Activated CD4-positive, alpha-beta memory T cell treated with anti-CD3 and anti-CD28 coated beads, Interleukin-2, amount 10 ng/mL, durations not matched to agents 7 days and 5 days (primary cell): ENCODE results near the gene BPGM. TPM values are rescaled to one million over a fixed set of nuclear protein-coding genes. Genes with fewer than 3 reads are reported as not detected.
A peak's percentile ranks its signal among the peaks of the same experiment; 100 is the strongest.

Experiments
- CTCF ChIA-PET: fragments of 350-600 bp; sonication (Branson Sonifier 250); formaldehyde crosslinking; loops from one replicate; lab custom pipeline; 2021; ENCODE audit warnings: antibody characterized with exemption, inconsistent platforms; lab: Charles Lee
- POLR2A ChIA-PET: fragments of 350-600 bp; sonication (Branson Sonifier 250); formaldehyde crosslinking; loops from one replicate; lab custom pipeline; 2021; ENCODE audit warnings: antibody characterized with exemption; lab: Charles Lee
- DNase-seq: peaks from one replicate; pipeline ENCODE4 v3.0.0-alpha.2; 2020
- H3K27ac Mint-ChIP-seq: one replicate; pipeline ENCODE4 v1.8.0; 2021; ENCODE audit warnings: mild to moderate bottlenecking, mixed read lengths
- H3K27me3 Mint-ChIP-seq: one replicate; pipeline ENCODE4 v1.8.0; 2021; ENCODE audit warnings: mixed read lengths
- H3K36me3 Mint-ChIP-seq: one replicate; pipeline ENCODE4 v1.8.0; 2021; ENCODE audit warnings: low read depth, mixed read lengths
- H3K4me1 Mint-ChIP-seq: one replicate; pipeline ENCODE4 v1.8.0; 2021; ENCODE audit warnings: mixed read lengths
- H3K4me3 Mint-ChIP-seq: one replicate; pipeline ENCODE4 v1.8.0; 2021; ENCODE audit warnings: mild to moderate bottlenecking, mixed read lengths
- H3K9me3 Mint-ChIP-seq: one replicate; pipeline ENCODE4 v1.8.0; 2021; ENCODE audit warnings: mixed read lengths
- total RNA-seq, 2 experiments: library from RNA; stranded (reverse); gene quantifications; one replicate each; pipeline ENCODE4 v1.2.3, GENCODE V29; 2021

The BPGM gene
- total RNA-seq, 2 experiments from 2014 or later: 27.3 to 29.3 TPM

DNA sequence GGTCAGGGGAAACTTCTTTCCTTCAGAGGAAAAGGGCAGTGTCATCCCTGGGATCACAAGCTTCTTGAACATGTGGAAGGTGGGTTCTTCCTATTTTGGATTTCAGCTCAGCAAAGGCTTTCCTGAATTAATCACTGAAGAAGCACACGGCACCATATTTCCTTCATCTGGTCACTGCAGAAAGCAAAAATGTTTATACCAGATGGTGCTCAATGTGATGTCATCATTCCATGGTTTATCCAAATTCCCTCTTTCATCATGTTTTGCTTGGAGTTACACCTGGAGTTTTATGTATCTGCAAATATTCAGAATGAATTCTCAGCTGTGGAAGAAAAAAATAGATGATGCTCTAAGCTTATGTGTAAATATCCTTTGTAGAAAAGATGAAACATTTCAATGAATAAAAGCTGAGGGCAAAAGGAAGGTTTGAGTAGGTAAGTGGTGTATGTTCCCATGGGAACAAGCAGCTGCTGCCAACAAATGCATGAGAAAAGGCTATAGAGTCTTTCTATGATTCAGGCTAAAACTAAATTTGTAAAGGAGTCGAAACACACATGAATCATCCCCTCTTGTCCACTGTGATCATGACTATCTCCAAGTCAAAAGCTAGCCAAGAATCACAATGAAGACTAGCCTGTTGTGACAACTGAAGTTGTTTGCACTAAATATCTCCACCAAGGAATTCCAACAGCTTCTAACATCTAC is 26.9 kb upstream of the BPGM start:
- H3K27ac Mint-ChIP-seq: no peak overlapping the region
- H3K27me3 Mint-ChIP-seq: peaks cover 52% of the 10 kb centered on the region
- H3K9me3 Mint-ChIP-seq: peaks cover 2% of the 10 kb centered on the region
- POLR2A ChIA-PET: no interaction called here
- no peak overlapping the region for H3K4me3 Mint-ChIP-seq
- DNase-seq: no peak
- CTCF ChIA-PET: interaction anchor here (1.8 to 1.9 kb wide), 2 partner anchors 11 to 106 kb away, joined by 5 to 6 read pairs; no protein-coding TSS in a partner anchor
- H3K36me3 Mint-ChIP-seq: peaks cover 7% of the 10 kb centered on the region
- peaks cover 2% of the 10 kb centered on the region for H3K4me1 Mint-ChIP-seq

DNA sequence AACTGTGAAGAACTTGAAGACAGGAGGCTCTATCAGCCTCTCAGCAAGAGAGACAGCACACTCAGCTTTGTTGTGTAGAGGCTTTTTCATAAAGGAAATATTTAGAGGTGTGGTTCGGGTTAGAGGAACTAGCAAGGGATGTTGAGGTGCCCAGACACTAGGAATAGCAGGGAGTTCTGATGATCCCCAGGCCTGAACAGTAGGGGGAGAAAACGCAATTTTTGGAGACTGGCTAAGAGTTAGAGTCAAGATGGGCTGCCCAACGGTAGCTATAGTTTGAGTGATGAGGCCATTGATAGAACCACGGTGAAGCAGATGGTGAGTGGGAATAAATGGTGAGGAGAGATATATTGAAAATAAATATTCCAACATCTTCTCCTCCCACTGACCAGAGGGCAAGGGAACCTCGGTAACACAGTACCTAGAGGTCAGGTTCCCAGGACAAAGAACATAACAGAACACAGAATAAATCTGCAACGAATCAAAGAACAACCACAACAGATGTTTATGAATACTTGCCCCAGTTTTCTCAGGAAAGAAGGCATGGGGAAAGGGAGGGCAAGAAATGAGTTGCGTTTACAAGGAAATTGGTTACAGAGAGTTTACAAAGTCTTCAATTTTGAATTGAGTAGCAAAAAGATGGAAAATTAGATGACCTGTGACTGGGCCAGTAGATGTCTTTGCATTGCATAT is 24.2 kb upstream of the BPGM start:
- H3K27me3 Mint-ChIP-seq: peaks cover 61% of the 10 kb centered on the region

DNA sequence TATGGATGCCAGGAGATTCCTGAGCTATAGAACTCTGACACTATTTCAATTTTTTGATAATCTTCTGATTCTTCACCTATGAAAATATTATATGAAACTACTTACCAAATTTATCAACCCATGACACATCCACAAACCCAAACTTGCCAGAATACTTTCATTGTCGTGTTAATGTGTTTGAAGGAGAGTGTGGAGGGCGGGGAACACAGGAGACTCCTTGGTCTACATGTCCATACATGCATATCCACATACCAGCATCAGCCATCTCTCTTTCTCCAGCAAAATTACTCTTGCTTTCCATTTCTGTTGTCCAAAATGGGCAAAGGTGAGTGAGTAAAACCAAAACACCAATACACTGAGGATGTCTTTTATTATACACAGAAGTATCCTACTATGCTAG is 23.5 kb upstream of the BPGM start:
- peaks cover 68% of the 10 kb centered on the region for H3K27me3 Mint-ChIP-seq

More for the DNA sequence above, 24.2 kb upstream of the BPGM start:
- Mint-ChIP-seq H3K9me3 (no peaks in the 10 kb centered on the region), H3K4me1 (no peaks in the 10 kb centered on the region), H3K4me3 (no peak overlapping the region), H3K27ac (no peak overlapping the region), H3K36me3 (no peaks in the 10 kb centered on the region)
- ChIA-PET CTCF (no interaction called here), POLR2A (no interaction called here)
- no peak for DNase-seq

DNA sequence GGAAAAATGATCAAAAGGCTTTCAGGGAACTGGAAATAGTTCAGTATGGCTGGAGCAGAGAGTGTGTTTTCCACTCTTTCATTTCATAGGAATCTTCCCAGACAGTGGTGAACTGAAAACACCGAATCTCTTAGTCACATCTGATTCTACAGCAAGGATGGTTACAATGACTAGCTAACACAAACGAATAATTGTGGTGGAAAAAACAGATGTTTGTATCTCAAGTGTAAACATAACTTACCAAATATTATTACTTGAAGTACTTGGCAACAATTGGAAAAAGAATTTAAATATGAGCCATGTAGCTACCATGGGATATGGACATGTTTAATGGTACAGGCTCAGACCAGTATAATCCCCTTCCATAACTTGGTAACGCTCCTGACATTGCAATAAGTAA is 21.1 kb upstream of the BPGM start:
- Mint-ChIP-seq H3K27ac (no peak overlapping the region), H3K4me3 (no peak overlapping the region), H3K4me1 (no peaks in the 10 kb centered on the region), H3K27me3 (peaks cover 67% of the 10 kb centered on the region), H3K9me3 (no peaks in the 10 kb centered on the region), H3K36me3 (no peaks in the 10 kb centered on the region)
- DNase-seq: no peak
- ChIA-PET CTCF (interaction anchor here (1.5 kb wide), 1 partner anchor 78 kb away, joined by 4 read pairs; no protein-coding TSS in a partner anchor), POLR2A (no interaction called here)

More for the DNA sequence above, 23.5 kb upstream of the BPGM start:
- Mint-ChIP-seq H3K4me3 (no peak overlapping the region), H3K9me3 (no peaks in the 10 kb centered on the region), H3K36me3 (no peaks in the 10 kb centered on the region), H3K27ac (no peak overlapping the region), H3K4me1 (no peaks in the 10 kb centered on the region)
- ChIA-PET POLR2A (interaction anchor here (0.6 kb wide), 1 partner anchor 204 kb away, joined by 3 read pairs; no protein-coding TSS in a partner anchor), CTCF (no interaction called here)
- DNase-seq: no peak

DNA sequence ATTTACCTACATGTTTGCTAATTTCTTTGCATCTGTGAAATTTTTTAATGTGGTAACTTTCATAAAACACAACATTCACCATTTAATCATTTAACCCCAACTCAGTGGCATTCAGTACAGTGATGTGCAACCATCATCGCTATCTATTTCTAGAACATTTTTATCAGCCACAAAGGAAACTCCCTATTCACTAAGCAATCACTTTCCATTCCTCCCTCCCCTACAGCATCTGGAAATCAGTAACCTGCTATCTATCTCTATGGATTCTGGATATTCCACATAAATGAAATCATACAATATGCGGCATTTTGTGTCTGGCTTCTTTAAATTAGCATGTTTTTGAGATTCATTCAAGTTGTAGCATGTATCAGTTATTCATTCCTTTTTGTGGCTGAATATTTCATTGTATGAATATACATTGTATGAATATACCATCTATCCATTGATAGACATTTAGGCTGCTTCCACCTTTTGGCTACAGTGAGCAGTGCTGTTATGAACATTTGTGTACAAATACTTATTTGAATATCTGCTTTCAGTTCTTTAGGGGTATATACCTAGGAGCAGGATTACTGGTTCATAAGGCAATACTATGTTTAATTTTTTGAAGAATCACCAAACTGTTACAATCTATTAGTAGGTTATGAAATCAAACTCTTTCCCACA is 19.4 kb upstream of the BPGM start:
- DNase-seq: no peak
- H3K27ac Mint-ChIP-seq: no peak overlapping the region
- CTCF ChIA-PET: interaction anchor here (0.8 to 1.5 kb wide), 2 partner anchors 32 to 80 kb away, joined by 3 to 4 read pairs; no protein-coding TSS in a partner anchor
- H3K27me3 Mint-ChIP-seq: peaks cover 57% of the 10 kb centered on the region
- no peaks in the 10 kb centered on the region for H3K9me3 Mint-ChIP-seq
- no peaks in the 10 kb centered on the region for H3K36me3 Mint-ChIP-seq
- H3K4me1 Mint-ChIP-seq: no peaks in the 10 kb centered on the region
- H3K4me3 Mint-ChIP-seq: no peak overlapping the region
- POLR2A ChIA-PET: no interaction called here

DNA sequence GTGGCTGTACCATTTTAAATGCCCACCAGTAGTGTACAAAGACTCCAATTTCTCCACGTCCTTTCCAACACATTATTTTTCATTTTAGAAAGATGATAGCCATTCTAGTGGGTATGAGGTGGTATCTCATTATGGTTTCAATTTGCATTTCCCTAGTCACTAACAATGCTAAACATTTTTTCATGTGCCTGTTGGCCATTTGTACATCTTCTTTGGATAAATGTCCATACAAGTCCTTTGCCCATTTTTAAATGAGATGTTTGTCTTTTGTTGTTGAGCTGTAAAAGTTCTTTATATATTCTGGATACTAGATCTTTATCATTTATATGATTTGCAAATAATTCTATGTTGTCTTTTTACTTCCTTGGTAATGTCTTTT is 18.9 kb upstream of the BPGM start:
- Mint-ChIP-seq H3K9me3 (no peaks in the 10 kb centered on the region), H3K4me1 (no peaks in the 10 kb centered on the region), H3K27me3 (peaks cover 52% of the 10 kb centered on the region), H3K27ac (no peak overlapping the region), H3K4me3 (no peak overlapping the region), H3K36me3 (no peaks in the 10 kb centered on the region)
- no peak for DNase-seq
- ChIA-PET POLR2A (no interaction called here), CTCF (interaction anchor here (0.8 kb wide), 1 partner anchor 32 kb away, joined by 3 read pairs; no protein-coding TSS in a partner anchor)

DNA sequence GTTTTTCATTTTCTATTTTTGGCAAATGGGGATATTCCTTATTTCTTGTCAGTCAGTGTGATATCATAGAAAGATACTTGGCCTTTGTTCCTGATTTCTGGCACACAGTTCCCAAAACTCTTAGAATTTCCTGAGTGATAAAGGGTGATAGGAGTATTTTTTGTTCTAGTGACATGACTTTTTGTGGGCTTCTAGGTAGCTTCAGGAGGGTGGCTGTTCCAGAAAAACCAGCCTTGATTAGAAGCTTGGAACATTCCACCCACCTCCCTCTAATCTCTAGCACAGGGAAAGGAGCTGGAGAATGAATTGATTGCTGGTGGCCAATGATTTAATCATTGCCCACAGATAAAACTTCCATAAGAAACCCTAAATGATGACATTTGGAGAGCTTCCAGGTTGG is 17.2 kb upstream of the BPGM start:
- DNase-seq: no peak
- ChIA-PET POLR2A (no interaction called here), CTCF (interaction anchor here (1.2 kb wide), 1 partner anchor 121 kb away, joined by 3 read pairs; no protein-coding TSS in a partner anchor)
- no peaks in the 10 kb centered on the region for H3K9me3 Mint-ChIP-seq
- H3K27ac Mint-ChIP-seq: no peak overlapping the region
- H3K4me1 Mint-ChIP-seq: peaks cover 5% of the 10 kb centered on the region
- no peak overlapping the region for H3K4me3 Mint-ChIP-seq
- peaks cover 44% of the 10 kb centered on the region for H3K27me3 Mint-ChIP-seq
- H3K36me3 Mint-ChIP-seq: no peaks in the 10 kb centered on the region

DNA sequence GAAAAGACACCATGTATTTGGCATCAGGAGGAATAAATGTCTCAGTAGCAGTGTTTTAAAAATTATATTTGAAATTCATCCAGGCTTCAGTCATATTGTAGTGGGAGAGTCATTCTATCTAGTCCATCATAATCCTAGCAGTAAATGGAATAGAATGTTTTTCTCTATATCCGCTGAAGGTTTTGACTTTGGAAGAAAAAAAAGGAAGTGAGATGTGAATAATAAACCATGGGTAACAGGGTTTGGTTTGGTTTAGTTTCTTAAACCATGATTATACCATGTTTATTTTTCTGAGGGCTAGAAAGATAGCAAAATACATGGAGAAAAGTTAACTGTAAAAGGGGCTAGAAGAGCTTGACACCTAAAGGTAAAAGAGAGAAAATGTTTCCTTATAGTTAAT is 16.4 kb upstream of the BPGM start:
- ChIA-PET POLR2A (interaction anchor here (0.7 to 1.0 kb wide), 2 partner anchors 17 to 541 kb away, joined by 3 read pairs; no protein-coding TSS in a partner anchor), CTCF (interaction anchor here (0.6 to 6.4 kb wide), 3 partner anchors 71 to 336 kb away, joined by 3 to 48 read pairs (median 3); no protein-coding TSS in a partner anchor)
- H3K27me3 Mint-ChIP-seq: peaks cover 36% of the 10 kb centered on the region
- no peaks in the 10 kb centered on the region for H3K36me3 Mint-ChIP-seq
- no peak for DNase-seq
- no peak overlapping the region for H3K27ac Mint-ChIP-seq
- peaks cover 9% of the 10 kb centered on the region for H3K4me1 Mint-ChIP-seq
- no peaks in the 10 kb centered on the region for H3K9me3 Mint-ChIP-seq
- H3K4me3 Mint-ChIP-seq: no peak overlapping the region

DNA sequence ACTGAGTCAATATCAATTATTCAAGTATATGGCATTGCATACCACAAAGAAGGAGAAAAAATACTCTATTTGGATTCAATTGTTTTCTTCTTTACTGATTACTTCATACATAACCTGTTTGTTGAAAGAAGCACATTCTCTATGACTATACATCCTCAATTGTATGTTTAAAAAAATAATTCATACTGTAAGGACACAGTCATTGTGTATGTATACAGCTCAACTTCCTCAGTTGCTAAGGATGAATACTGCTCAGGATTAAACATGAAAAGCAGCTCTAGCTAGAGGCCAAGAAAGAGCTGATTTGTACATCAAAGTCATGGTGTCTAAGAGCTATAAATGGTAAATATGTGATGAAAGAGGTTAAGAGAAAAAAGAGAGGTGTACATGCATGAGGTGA is 15.8 kb upstream of the BPGM start:
- DNase-seq: no peak
- Mint-ChIP-seq H3K27ac (no peak overlapping the region), H3K27me3 (peaks cover 32% of the 10 kb centered on the region), H3K9me3 (no peaks in the 10 kb centered on the region), H3K4me1 (peaks cover 15% of the 10 kb centered on the region), H3K36me3 (no peaks in the 10 kb centered on the region), H3K4me3 (no peak overlapping the region)
- ChIA-PET CTCF (interaction anchor here (0.6 to 6.4 kb wide), 10 partner anchors 14 to 540 kb away, joined by 3 to 48 read pairs (median 4); partner anchors contain the start of gene CYREN), POLR2A (interaction anchor here (0.7 to 1.0 kb wide), 2 partner anchors 16 to 540 kb away, joined by 3 read pairs; no protein-coding TSS in a partner anchor)

DNA sequence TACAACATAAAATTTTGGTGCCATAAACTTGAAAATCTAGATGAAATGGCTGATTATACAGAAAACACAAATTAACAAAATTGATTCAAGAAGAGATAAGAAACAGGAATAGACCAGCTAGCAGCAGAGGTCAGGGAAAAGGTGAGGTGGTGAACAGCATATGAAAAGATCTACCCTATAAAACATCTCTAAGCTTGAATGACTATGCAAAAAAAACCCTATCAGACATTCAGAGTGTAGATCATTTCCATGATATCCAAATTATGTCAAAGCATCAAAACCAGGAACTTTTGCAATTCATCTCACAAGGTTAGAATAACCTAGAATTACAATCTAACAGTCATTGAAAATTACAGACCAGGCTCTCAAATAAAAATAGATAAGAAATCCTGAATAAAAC is 14.6 kb upstream of the BPGM start:
- no peak for DNase-seq
- CTCF ChIA-PET: interaction anchor here (0.9 to 6.4 kb wide), 18 partner anchors 13 to 538 kb away, joined by 3 to 48 read pairs (median 4); partner anchors contain the start of genes AGBL3 and CYREN
- H3K9me3 Mint-ChIP-seq: no peaks in the 10 kb centered on the region
- H3K27ac Mint-ChIP-seq: no peak overlapping the region
- peaks cover 27% of the 10 kb centered on the region for H3K4me1 Mint-ChIP-seq
- H3K36me3 Mint-ChIP-seq: peaks cover 7% of the 10 kb centered on the region
- H3K27me3 Mint-ChIP-seq: peaks cover 25% of the 10 kb centered on the region
- H3K4me3 Mint-ChIP-seq: no peak overlapping the region
- POLR2A ChIA-PET: interaction anchor here (1.3 to 6.4 kb wide), 2 partner anchors 14 to 58 kb away, joined by 3 to 79 read pairs; partner anchors contain the start of gene BPGM

DNA sequence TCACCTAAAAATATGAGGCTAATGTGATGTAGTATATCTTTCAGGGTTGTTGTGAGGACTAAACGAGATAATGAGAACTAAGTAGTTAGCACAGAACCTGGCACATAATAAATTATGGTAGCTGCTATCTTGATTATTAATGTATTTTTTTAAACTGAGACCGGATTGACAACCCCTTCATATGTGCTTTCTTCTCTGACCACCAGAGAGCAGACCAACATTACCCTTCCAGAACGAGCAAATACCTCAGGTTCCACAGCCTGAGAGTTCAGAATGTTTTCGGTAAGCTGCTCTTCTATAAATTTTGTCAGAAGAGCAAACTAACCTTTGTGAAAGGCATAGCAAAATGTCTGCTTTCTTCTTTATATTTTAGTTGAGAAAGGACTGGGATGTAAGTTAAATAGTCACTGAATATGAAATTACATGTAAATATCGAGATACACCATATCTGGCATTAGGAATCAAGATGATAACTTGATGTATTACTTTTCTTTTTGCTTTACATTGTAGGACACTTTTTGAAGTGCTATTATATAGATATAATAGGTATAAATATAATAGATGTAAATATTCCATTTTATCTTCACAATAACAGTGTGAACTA is 13.6 kb upstream of the BPGM start:
- Mint-ChIP-seq H3K9me3 (no peaks in the 10 kb centered on the region), H3K4me1 (peaks cover 34% of the 10 kb centered on the region), H3K27ac (no peak overlapping the region), H3K27me3 (peaks cover 15% of the 10 kb centered on the region), H3K36me3 (peaks cover 7% of the 10 kb centered on the region), H3K4me3 (no peak overlapping the region)
- POLR2A ChIA-PET: interaction anchor here (0.7 to 6.4 kb wide), 4 partner anchors 13 to 577 kb away, joined by 3 to 79 read pairs (median 3); partner anchors contain the start of gene BPGM
- CTCF ChIA-PET: interaction anchor here (0.6 to 6.4 kb wide), 26 partner anchors 12 to 536 kb away, joined by 3 to 48 read pairs (median 4); partner anchors contain the start of genes AGBL3 and BPGM
- DNase-seq: peak; percentile 31

DNA sequence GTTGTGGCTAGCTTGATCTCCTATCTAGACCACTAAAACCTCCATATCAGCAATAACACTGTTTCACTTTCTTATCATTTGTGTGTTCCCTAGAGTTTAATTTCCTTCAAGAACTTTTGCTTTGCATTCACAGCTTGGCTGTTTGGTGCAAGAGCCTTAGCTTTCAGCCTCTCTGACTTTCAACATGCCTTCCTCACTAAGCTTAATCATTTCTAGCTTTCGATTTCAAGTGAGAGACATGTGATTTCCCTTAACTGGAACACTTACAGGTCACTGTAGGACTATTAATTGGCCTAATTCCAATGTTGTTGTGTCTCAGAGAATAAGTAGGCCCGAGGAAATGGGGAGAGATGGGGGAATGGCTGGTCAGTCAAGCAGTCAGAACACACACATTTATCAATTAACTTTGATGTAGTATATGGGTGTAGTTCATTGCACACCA is 10.6 kb upstream of the BPGM start:
- H3K27ac Mint-ChIP-seq: peak overlapping the region; percentile 73
- ChIA-PET CTCF (interaction anchor here (1.1 to 6.4 kb wide), 11 partner anchors 9 to 512 kb away, joined by 3 to 48 read pairs (median 10); partner anchors contain the start of genes AKR1B1, BPGM and TMEM140), POLR2A (interaction anchor here (0.9 to 6.4 kb wide), 6 partner anchors 10 to 512 kb away, joined by 3 to 79 read pairs (median 5); partner anchors contain the start of genes BPGM and TMEM140)
- H3K27me3 Mint-ChIP-seq: no peaks in the 10 kb centered on the region
- H3K9me3 Mint-ChIP-seq: no peaks in the 10 kb centered on the region
- H3K4me3 Mint-ChIP-seq: no peak overlapping the region
- H3K4me1 Mint-ChIP-seq: peaks cover 56% of the 10 kb centered on the region
- H3K36me3 Mint-ChIP-seq: peaks cover 13% of the 10 kb centered on the region
- no peak for DNase-seq
